ENCODE measurements around the gene WRAP73. TPM values are rescaled to one million over a fixed set of nuclear protein-coding genes. Genes with fewer than 3 reads are reported as not detected.

The WRAP73 gene
- total and polyA plus RNA-seq, 12 donors, result 7.5 to 16.5 (median 10.3) TPM

DNA sequence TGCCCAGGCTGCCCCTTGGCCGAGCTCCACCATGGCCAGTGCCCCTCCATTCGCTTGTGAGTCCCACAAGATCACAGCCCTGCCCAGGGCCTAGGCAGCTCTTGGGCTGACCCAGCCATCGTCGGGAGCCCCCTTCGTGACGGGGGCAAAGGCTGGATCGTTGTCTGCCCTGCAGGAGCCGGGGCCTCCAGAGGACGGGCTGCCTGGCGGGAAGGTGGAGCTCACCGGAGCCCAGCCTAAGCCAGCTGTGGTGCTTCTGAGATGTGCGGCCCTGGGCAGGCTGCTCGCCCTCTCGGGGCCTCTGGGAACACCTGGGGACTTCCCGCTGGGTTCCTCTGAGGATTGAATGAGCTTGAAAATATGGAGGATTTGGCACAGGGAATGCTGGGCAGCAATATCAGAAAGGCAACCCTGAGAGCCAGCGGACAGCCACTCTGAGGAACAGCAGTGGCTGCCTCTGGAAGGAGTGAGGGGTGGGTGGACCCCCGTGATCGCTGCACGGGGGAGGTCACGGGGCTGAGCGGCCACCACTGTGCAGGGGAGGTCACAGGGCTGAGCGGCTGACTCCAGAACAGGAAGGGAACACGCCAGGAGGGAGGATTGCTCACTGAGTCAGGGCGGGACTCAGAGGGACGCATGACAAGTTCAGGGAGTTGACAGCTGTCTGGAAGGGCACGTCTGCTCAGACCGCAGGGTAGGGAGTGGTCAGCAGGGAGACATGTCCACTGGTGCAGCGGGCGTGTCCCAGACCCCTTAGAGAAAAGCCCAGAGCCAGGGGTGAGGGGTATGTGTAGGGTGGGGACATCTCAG lies 21.7 kb upstream of the WRAP73 start:
- Histone ChIP-seq H3K9me3 (no peaks in the 10 kb centered on the region), H3K4me3 (no peak overlapping the region), H3K36me3 (no peaks in the 10 kb centered on the region), H3K4me1 (peaks cover 0 to 17% (median 12%) of the 10 kb centered on the region in 9 donors), H3K27me3 (peaks cover 0 to 26% (median 3%) of the 10 kb centered on the region in 7 donors), H3K27ac (no peak overlapping the region)
- ATAC-seq (peak in 1 of 8 donors; percentile 4), DNase-seq (no peak)
- TF ChIP-seq, protein P1, sequence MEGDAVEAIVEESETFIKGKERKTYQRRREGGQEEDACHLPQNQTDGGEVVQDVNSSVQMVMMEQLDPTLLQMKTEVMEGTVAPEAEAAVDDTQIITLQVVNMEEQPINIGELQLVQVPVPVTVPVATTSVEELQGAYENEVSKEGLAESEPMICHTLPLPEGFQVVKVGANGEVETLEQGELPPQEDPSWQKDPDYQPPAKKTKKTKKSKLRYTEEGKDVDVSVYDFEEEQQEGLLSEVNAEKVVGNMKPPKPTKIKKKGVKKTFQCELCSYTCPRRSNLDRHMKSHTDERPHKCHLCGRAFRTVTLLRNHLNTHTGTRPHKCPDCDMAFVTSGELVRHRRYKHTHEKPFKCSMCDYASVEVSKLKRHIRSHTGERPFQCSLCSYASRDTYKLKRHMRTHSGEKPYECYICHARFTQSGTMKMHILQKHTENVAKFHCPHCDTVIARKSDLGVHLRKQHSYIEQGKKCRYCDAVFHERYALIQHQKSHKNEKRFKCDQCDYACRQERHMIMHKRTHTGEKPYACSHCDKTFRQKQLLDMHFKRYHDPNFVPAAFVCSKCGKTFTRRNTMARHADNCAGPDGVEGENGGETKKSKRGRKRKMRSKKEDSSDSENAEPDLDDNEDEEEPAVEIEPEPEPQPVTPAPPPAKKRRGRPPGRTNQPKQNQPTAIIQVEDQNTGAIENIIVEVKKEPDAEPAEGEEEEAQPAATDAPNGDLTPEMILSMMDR (IDR thresholded peaks at IDR 0.05), result no peak
- 54 to 57% methylated on average over 29 of the region's 29 CpGs for WGBS, 2 donors
- intact Hi-C loops (cut with DNase I), result no loop called here

DNA sequence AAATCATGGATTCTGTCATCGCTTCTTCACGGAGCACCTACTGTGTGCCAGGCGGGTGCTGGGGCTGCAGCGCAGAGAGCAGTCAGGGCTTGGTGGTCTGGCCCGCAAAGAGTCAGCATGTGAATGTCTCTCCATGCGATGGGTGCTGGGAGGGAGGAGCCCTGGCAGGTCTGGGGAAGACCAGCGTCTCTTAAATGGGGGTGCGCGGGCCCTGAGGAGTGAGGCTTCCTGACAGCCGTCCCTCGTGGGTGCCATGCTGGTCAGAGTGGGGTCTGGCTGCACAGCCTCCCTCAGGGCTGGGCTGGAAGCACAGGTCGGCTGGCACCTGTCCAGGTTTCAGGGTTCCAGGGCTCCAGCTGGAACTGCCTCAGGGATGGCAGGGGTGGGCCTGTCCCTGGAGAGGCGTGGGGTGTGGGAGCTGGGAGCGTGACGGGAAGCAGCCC lies 20.9 kb upstream of the WRAP73 start:
- no peak overlapping the region for H3K4me3 ChIP-seq
- no peaks in the 10 kb centered on the region for H3K36me3 ChIP-seq
- peaks cover 0 to 26% (median 3%) of the 10 kb centered on the region in 7 donors for H3K27me3 ChIP-seq
- 82 to 85% methylated on average over 15 of the region's 15 CpGs for WGBS, 2 donors
- H3K9me3 ChIP-seq, result no peaks in the 10 kb centered on the region
- ATAC-seq (no peak), DNase-seq (no peak)
- peaks cover 0 to 17% (median 12%) of the 10 kb centered on the region in 9 donors for H3K4me1 ChIP-seq
- intact Hi-C loops (cut with DNase I), result no loop called here
- H3K27ac ChIP-seq, result no peak overlapping the region
- TF ChIP-seq, protein P1 (IDR thresholded peaks at IDR 0.05), result no peak

DNA sequence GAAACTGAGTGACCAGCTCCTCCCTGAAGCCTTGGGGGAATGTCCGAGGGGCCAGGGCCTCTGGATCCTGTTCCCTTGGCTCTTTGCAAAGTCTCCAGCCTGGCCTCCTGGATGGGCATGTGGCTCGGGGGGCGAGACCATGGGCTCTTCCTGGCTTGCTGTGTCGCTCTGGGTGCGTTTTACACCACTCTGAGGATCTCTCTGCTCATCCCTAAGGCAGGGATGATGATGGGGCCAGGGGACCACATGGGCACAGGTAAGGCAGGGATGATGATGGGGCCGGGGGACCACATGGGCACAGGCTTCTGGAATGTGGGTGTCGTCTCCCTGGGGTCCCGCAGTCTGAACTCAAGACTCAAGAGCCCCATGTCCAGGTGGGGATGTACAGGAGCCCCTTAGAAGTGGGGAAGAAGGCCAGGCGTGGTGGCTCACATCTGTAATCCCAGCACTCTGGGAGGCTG lies 20.1 kb upstream of the WRAP73 start:
- Histone ChIP-seq H3K4me3 (peak overlapping the region in 1 of 10 donors; percentile 32), H3K27me3 (peaks cover 0 to 24% (median 3%) of the 10 kb centered on the region in 7 donors), H3K9me3 (no peaks in the 10 kb centered on the region), H3K27ac (peak overlapping the region in 1 of 10 donors; percentile 51), H3K36me3 (no peaks in the 10 kb centered on the region), H3K4me1 (peaks cover 0 to 17% (median 12%) of the 10 kb centered on the region in 9 donors)
- WGBS, 2 donors, result 85 to 92% methylated on average over 9 of the region's 9 CpGs
- TF ChIP-seq, protein P1 (IDR thresholded peaks at IDR 0.05), result no peak
- ATAC-seq (no peak), DNase-seq (no peak)
- intact Hi-C loops (cut with DNase I), result no loop called here

DNA sequence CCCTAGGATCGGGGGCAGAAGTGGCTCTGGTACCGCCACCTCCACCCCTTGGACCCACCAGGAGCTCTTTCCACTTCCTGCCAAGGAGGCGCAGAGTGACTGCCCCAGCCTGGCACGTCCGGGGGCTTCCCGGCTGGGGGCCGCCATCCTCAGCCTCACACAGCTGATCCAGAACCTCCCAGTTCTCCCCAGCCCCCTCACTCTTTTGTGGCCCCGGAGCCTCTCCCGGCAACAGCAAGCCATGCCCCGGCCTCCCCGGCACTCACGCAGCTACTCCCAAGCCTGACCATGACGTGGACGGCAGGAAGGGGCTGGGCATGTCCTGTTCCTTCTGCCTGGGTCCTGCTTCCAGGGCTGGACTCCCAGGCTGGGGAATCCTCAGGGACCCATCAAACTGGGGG lies 19.5 kb upstream of the WRAP73 start:
- TF ChIP-seq, protein P1 (IDR thresholded peaks at IDR 0.05), result no peak
- peak overlapping the region in 3 of 10 donors; percentile 26 to 52 (median 51) for H3K27ac ChIP-seq
- no peaks in the 10 kb centered on the region for H3K9me3 ChIP-seq
- WGBS, 2 donors, result 60 to 68% methylated on average over 14 of the region's 14 CpGs
- ATAC-seq (peak in 6 of 8 donors; percentile 6 to 78 (median 45)), DNase-seq (peak in 1 of 2 donors; percentile 21)
- no peaks in the 10 kb centered on the region for H3K36me3 ChIP-seq
- intact Hi-C loops (cut with DNase I), result no loop called here
- peaks cover 0 to 17% (median 12%) of the 10 kb centered on the region in 9 donors for H3K4me1 ChIP-seq
- peak overlapping the region in 5 of 10 donors; percentile 3 to 32 (median 26) for H3K4me3 ChIP-seq
- H3K27me3 ChIP-seq, result peaks cover 0 to 24% (median 3%) of the 10 kb centered on the region in 7 donors
